GM19240 (cell line): ENCODE measurements around the gene B3GNT8.
"Not testable (repeated sequence)": the region's sequence is repeated elsewhere in the genome, so short reads cannot be mapped to it uniquely, and the experiment has no call there.

Experiments used
- DNase-seq: peaks from one replicate; pipeline ENCODE4 v3.0.0; 2011; ENCODE audit warnings: low spot score; ENCODE audit not compliant: insufficient read length

The B3GNT8 gene

DNA sequence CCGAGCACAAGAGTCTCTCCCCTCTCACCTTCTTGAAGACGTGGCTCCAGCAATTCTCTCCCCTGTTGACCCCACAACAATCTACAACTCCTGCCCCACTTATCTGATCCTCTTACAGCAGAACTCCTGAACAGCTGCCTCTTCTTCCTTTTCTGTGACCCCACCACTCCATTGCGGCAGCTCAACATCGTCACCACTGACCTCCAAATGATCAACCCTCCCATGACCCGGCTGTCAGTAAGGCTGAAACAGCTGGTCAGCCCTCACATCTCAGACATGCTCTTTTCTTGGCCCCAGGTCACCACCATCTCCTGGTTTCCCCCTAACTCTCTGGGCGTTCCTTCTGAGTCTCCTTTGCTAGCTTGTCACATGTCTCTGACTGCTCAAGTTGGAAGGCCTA is 31.8 kb downstream of the B3GNT8 start:
- no peak for DNase-seq

DNA sequence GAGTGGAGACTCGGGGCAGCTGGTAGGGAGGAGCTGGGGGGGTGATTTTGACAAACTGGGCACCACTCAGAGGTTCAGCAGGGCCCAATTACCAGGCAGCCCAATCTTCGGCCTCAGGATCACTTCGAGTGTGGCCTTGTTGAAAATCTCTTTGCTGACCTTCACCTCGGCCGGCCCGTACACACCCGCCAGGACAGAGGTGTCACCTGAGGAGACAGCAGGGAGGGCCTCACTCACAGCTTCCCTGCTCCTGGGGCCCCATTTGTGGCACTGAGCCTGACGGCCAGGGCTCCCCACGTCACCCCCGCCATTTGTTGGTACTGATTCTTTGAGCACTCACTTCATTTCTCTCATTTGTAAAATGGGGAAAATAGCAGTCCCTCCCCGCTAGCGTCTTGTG is 34.4 kb downstream of the B3GNT8 start:
- DNase-seq, result no peak

DNA sequence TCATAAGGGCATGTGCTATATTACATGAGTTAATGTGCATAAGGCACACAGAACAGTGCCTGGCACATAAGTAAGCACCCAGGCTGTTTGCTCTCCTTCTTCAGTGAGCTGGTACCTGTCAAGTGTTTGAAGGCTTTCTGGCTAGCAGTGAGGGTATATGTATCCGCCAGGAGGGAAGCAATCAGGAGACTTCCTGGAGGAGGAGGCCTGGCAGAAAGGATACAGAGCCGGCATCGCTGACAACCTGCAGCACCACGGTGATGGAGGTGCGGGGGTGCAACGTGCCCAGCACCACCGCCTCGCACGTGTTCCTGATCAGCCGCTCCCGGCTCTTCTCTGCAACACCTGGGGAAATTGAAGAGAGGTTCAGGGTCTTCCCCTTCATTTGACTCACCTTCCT is 35.6 kb downstream of the B3GNT8 start:
- no peak for DNase-seq

DNA sequence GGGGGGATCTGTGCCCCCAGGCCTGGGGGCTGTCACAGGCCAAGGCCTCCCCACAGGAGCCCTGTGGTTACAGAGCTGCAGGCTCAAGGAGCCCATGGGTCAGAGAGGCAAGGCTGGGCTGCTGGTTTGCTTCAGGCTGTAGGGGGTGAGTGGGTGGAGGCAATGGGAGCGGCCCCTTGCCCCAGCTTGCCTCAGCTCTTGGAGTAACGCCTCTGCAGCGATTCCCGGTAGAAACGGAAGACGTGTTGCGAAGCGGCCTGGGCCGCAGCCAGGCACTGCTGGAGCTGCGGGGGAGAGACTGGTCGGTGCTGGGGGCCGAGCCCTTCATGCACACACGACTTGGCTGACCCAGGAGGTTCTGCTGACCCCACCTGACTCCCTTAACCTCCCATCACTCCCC is 40.7 kb downstream of the B3GNT8 start:
- no peak for DNase-seq

DNA sequence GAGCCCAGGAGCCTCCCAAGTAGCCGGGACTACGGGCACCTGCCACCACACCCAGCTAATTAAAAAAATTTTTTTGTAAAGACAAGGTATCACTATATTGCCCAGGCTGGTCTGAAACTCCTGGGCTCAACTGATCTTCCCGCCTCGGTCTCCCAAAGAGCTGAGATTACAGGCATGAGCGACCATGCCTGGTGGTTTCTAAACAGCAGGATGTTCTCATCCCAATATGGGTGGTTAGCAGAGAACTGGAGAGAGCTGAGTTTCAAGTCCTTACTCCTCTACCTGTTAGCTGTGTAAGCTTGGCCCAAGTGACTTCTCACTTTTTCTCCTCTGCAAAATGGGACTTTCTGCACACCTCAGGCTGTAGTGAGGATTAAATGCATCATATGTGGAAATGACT is 42.8 kb downstream of the B3GNT8 start:
- no peak for DNase-seq

DNA sequence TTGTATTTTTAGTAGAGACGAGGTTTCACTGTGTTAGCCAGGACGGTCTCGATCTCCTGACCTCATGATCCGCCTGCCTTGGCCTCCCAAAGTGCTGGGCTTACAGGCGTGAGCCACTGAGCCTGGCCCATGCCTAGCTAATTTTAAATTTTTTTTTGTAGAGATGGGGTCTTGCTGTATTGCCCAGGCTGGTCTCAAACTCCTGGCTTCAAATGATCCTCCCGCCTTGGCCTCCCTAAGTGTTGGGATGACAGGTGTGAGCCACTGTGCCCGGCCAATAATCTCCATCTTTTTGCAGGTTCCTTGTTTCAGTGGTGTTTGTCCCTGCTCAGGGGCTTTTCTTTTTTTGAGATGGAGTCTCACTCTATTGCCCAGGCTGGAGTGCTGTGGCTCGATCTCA is 45.6 kb downstream of the B3GNT8 start:
- not testable (repeated sequence) for DNase-seq

DNA sequence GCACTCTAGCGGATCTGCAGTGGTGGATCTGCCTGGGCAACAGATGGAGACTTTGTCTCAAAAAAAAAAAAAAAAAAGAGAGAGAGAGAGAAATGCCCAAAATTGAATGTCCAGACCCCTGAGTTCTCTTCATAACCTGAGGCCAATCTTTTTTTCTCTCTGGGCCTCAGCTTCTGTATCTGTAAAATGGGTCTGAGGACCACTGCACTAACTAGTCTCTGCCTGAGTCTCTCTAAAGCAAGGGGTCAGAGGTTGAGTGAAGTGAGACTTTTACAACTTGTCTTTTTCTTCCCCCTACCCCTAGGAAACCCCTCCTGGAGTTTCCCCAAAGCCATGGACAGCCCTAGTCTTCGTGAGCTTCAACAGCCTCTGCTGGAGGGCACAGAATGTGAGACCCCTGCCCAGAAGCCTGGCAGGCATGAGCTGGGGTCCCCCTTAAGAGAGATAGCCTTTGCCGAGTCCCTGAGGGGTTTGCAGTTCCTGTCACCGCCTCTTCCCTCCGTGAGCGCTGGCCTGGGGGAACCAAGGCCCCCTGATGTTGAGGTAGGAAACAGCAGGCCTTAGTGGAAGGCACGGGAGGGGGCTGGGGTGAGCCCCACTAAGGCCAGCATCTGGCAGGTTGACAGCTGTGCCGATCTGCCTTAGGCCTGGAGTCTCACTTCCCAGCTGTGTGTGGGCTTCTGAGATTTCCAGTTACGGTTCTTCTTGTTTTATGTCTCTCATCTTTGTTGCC is 49.0 kb downstream of the B3GNT8 start:
- peak; percentile 66 for DNase-seq

DNA sequence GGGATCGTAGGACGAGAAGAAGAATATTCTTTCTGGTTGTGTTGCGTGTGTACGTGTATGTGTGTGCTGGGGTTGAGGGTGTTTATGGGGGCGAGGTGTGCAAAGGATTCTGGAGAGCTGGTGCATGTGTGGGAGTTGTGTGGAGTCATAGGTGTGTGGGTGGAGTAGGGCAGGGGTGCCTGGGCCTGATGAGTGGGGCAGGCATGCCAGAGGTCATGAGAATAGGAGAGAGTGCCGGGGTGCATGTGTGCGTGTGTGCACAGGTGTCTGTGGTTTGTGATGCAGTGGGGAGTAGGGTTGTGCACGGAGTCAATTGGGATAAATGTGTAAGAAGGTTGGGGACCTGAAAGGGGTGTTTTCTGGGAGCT is 50.2 kb downstream of the B3GNT8 start:
- DNase-seq, result no peak

DNA sequence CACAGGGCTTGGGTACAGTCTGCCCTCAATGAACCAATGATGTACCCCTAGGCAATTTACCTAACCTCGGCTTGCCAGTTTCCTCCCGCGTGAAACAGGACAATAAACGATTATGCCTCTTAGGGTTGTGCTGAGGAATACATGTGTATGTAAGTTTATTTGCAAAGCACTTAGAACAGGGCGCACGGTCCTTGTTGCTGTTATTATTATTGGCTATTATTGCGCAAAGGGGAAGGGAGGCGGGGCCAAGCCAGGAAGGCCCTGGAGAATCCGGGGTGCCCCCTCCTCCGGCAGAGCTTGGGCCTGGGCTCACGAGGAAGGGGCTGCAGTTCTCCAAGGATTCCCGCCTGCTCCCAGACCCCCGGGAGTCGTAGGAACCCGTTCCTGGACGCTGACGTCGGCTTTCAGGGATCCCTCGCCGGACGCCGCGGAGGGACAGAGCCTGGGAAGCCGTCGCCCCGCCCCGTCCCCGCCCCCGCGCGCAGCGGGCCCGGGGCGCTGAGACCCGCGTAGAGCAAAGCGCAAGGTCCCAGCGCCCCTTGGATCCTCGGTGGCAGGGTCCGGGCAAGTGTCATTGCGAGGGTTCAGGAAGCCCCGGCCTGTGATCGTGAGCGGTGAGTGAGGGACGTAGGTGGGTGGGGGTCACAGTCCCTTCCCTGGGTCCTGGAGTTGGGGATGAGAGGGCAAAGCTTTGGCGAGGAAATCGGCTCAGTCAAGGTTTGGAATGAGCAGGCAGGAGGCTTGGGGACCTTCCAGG is 50.8 kb downstream of the B3GNT8 start, which contains the start of gene TMEM91:
Gene TMEM91, plus strand, starts transcription at position 293 of the 757 bp plus-strand sequence. CDS start 1,777 bp downstream, outside the sequence.
- DNase-seq, result no peak
